Esophagus squamous epithelium (tissue), 4 donors: ENCODE data around the gene TLCD3B.

Experiments
- CTCF ChIP-seq, 6 experiments: fragments of 450-650 bp in 4 of 6; fragments of 200-600 bp in 2 of 6; sonication (generic) in 2 of 6; IDR thresholded peaks; one replicate each; pipeline ENCODE4 v1.5.1; 2016 to 2019; ENCODE audit warnings: antibody characterized with exemption in 6 of 6, mild to moderate bottlenecking in 4 of 6, moderate library complexity in 4 of 6
- POLR2A ChIP-seq, 4 donors: fragments of 450-650 bp; IDR thresholded peaks; one replicate each; pipeline ENCODE4 v1.6.1; 2017; ENCODE audit warnings: antibody characterized with exemption in 4 of 4, mild to moderate bottlenecking in 4 of 4, moderate library complexity in 3 of 4

- TF ChIP-seq POLR2A (IDR thresholded peaks at IDR 0.05) (no peak), CTCF (IDR thresholded peaks at IDR 0.05) (no peak)
These were observed 3.3 kb downstream of the TLCD3B start for GRCh38 chr16:30027588-30028437.
